HAP-1 (cell line): Measurements from ENCODE around the gene CLCN3.
"Not testable (repeated sequence)": the region's sequence is repeated elsewhere in the genome, so short reads cannot be mapped to it uniquely, and the experiment has no call there.

Experiments used
- DNase-seq, 2 experiments: peaks; one replicate each; pipeline ENCODE4 v3.0.0-alpha.2; 2016 to 2020; ENCODE audit warnings: low spot score in 2 of 2
- H3K27me3 ChIP-seq: fragments of 250-450 bp; sonication (Bioruptor Pico); 2 replicates; pipeline ENCODE4 v1.5.1; 2020; ENCODE audit warnings: low read depth, mild to moderate bottlenecking, moderate library complexity
- H3K36me3 ChIP-seq: fragments of 250-450 bp; sonication (Bioruptor Pico); replicated peaks from 2 replicates; pipeline ENCODE4 v1.5.1; 2020; ENCODE audit warnings: mild to moderate bottlenecking
- H3K4me1 ChIP-seq: fragments of 250-450 bp; sonication (Bioruptor Pico); 2 replicates; pipeline ENCODE4 v1.5.1; 2020; ENCODE audit warnings: mild to moderate bottlenecking
- H3K4me3 ChIP-seq: fragments of 250-450 bp; sonication (Bioruptor Pico); 2 replicates; pipeline ENCODE4 v1.5.1; 2020; ENCODE audit warnings: mild to moderate bottlenecking, moderate library complexity
- H3K9me3 ChIP-seq: fragments of 250-450 bp; sonication (Bioruptor Pico); 2 replicates; pipeline ENCODE4 v1.5.1; 2020; ENCODE audit warnings: mild to moderate bottlenecking, moderate library complexity
- in situ Hi-C: fragments of 300-500 bp; cut with MboI; formaldehyde crosslinking; loops from 3 replicates; pipeline ENCODE4 v1.14.3; 2020; ENCODE audit warnings: low sequenced_read_pairs, inconsistent platforms, mixed read lengths

Gene CLCN3

GRCh38 chr4:169716677-169717076 lies 96.3 kb downstream of the CLCN3 start:
- Histone ChIP-seq H3K36me3 (peaks cover 3% of the 10 kb centered on the region; the same call in 1 of the 2 replicates), H3K27me3 (no peaks in the 10 kb centered on the region), H3K4me3 (no peak overlapping the region), H3K9me3 (no peaks in the 10 kb centered on the region), H3K4me1 (peaks cover 4% of the 10 kb centered on the region)
- in situ Hi-C loops: no loop called here
- no peak for DNase-seq

GRCh38 chr4:169720529-169720928 lies 100.2 kb downstream of the CLCN3 start:
- no peaks in the 10 kb centered on the region; the same call in 1 of the 2 replicates for H3K36me3 ChIP-seq
- H3K27me3 ChIP-seq: no peaks in the 10 kb centered on the region
- peak in 1 of 2 experiments; percentile 11 for DNase-seq
- in situ Hi-C loops: no loop called here
- H3K9me3 ChIP-seq: no peaks in the 10 kb centered on the region
- peaks cover 4% of the 10 kb centered on the region for H3K4me1 ChIP-seq
- H3K4me3 ChIP-seq: no peak overlapping the region

- H3K4me1 ChIP-seq: peaks cover 4% of the 10 kb centered on the region
- no peaks in the 10 kb centered on the region for H3K27me3 ChIP-seq
- in situ Hi-C loops: no loop called here
- no peak overlapping the region for H3K4me3 ChIP-seq
- H3K9me3 ChIP-seq: no peaks in the 10 kb centered on the region
- no peaks in the 10 kb centered on the region; the same call in none of the 2 replicates for H3K36me3 ChIP-seq
- peak in 1 of 2 experiments; percentile 19 for DNase-seq
Observed at GRCh38 chr4:169723207-169723965, 103.0 kb downstream of the CLCN3 start.

- Histone ChIP-seq H3K4me3 (no peak overlapping the region), H3K9me3 (no peaks in the 10 kb centered on the region), H3K36me3 (no peaks in the 10 kb centered on the region; the same call in none of the 2 replicates), H3K4me1 (peaks cover 4% of the 10 kb centered on the region), H3K27me3 (no peaks in the 10 kb centered on the region)
- in situ Hi-C loops: no loop called here
- no peak for DNase-seq
Observed at GRCh38 chr4:169724260-169724659, 103.9 kb downstream of the CLCN3 start.

GRCh38 chr4:169727616-169728015 lies 107.2 kb downstream of the CLCN3 start:
- Histone ChIP-seq H3K9me3 (no peaks in the 10 kb centered on the region), H3K4me1 (peaks cover 10% of the 10 kb centered on the region), H3K27me3 (no peaks in the 10 kb centered on the region), H3K36me3 (peaks cover 8% of the 10 kb centered on the region), H3K4me3 (no peak overlapping the region)
- DNase-seq: no peak
- in situ Hi-C loops: no loop called here

- no peak for DNase-seq
- H3K4me1 ChIP-seq: peaks cover 10% of the 10 kb centered on the region
- H3K36me3 ChIP-seq: peaks cover 8% of the 10 kb centered on the region
- no peaks in the 10 kb centered on the region for H3K27me3 ChIP-seq
- in situ Hi-C loops: loop anchor here (10.0 kb wide), 1 partner anchor 116 kb away; the partner anchor contains the start of gene NEK1
- no peaks in the 10 kb centered on the region for H3K9me3 ChIP-seq
- no peak overlapping the region for H3K4me3 ChIP-seq
Observed at GRCh38 chr4:169730564-169730963, 110.2 kb downstream of the CLCN3 start.

GRCh38 chr4:169738604-169739003 lies 118.2 kb downstream of the CLCN3 start:
- in situ Hi-C loops: loop anchor here (10.0 kb wide), 1 partner anchor 124 kb away; the partner anchor contains the start of gene NEK1
- not testable (repeated sequence) for H3K27me3 ChIP-seq, DNase-seq, H3K36me3 ChIP-seq, H3K9me3 ChIP-seq, H3K4me1 ChIP-seq, H3K4me3 ChIP-seq

GRCh38 chr4:169741569-169741968 lies 121.2 kb downstream of the CLCN3 start:
- no peaks in the 10 kb centered on the region for H3K4me1 ChIP-seq
- H3K4me3 ChIP-seq: no peak overlapping the region
- H3K27me3 ChIP-seq: no peaks in the 10 kb centered on the region
- no peak for DNase-seq
- H3K36me3 ChIP-seq: no peaks in the 10 kb centered on the region
- H3K9me3 ChIP-seq: no peaks in the 10 kb centered on the region
- in situ Hi-C loops: no loop called here

GRCh38 chr4:169744601-169745000 lies 124.2 kb downstream of the CLCN3 start:
- in situ Hi-C loops: no loop called here
- H3K4me3 ChIP-seq: no peak overlapping the region
- H3K36me3 ChIP-seq: no peaks in the 10 kb centered on the region
- no peaks in the 10 kb centered on the region for H3K27me3 ChIP-seq
- DNase-seq: no peak
- H3K4me1 ChIP-seq: no peaks in the 10 kb centered on the region
- no peaks in the 10 kb centered on the region for H3K9me3 ChIP-seq

- Histone ChIP-seq H3K9me3 (no peaks in the 10 kb centered on the region), H3K27me3 (no peaks in the 10 kb centered on the region), H3K4me1 (no peaks in the 10 kb centered on the region), H3K4me3 (no peak overlapping the region), H3K36me3 (peaks cover 4% of the 10 kb centered on the region)
- in situ Hi-C loops: no loop called here
- DNase-seq: no peak
Observed at GRCh38 chr4:169745291-169745690, 124.9 kb downstream of the CLCN3 start.

- no peaks in the 10 kb centered on the region for H3K9me3 ChIP-seq
- peak overlapping the region; percentile 79 for H3K4me3 ChIP-seq
- peaks cover 14% of the 10 kb centered on the region for H3K4me1 ChIP-seq
- H3K27me3 ChIP-seq: no peaks in the 10 kb centered on the region
- no peaks in the 10 kb centered on the region; the same call in 1 of the 2 replicates for H3K36me3 ChIP-seq
- in situ Hi-C loops: no loop called here
- peak; percentile 16 to 24 for DNase-seq
Observed at GRCh38 chr4:169756971-169757574, 136.7 kb downstream of the CLCN3 start.

GRCh38 chr4:169757575-169758184 lies 137.3 kb downstream of the CLCN3 start, which contains the start of gene HPF1:
TSS of gene HPF1 (minus strand) at chr4:169757944. CDS start at chr4:169757877, 67 bp downstream.
- peak; percentile 89 to 97 for DNase-seq
- Histone ChIP-seq H3K9me3 (no peaks in the 10 kb centered on the region), H3K27me3 (no peaks in the 10 kb centered on the region), H3K36me3 (no peaks in the 10 kb centered on the region; the same call in 1 of the 2 replicates), H3K4me3 (peak within 1 kb of the TSS; percentile 79), H3K4me1 (peaks cover 16% of the 10 kb centered on the region)
- in situ Hi-C loops: no loop called here

GRCh38 chr4:169758401-169758962 lies 138.1 kb downstream of the CLCN3 start:
- in situ Hi-C loops: no loop called here
- Histone ChIP-seq H3K9me3 (no peaks in the 10 kb centered on the region), H3K4me1 (peaks cover 22% of the 10 kb centered on the region), H3K36me3 (no peaks in the 10 kb centered on the region; the same call in 1 of the 2 replicates), H3K27me3 (no peaks in the 10 kb centered on the region), H3K4me3 (no peak overlapping the region)
- no peak for DNase-seq
